GM19324 (cell line): ENCODE results near the gene EOMES.

Source experiments
- ATAC-seq: cut with Tn5 transposase; IDR thresholded peaks from one replicate; pipeline ENCODE4 v1.9.1; 2021; ENCODE audit warnings: mild to moderate bottlenecking, moderate library complexity; ENCODE audit not compliant: unreplicated experiment, low FRiP score

Gene EOMES

DNA sequence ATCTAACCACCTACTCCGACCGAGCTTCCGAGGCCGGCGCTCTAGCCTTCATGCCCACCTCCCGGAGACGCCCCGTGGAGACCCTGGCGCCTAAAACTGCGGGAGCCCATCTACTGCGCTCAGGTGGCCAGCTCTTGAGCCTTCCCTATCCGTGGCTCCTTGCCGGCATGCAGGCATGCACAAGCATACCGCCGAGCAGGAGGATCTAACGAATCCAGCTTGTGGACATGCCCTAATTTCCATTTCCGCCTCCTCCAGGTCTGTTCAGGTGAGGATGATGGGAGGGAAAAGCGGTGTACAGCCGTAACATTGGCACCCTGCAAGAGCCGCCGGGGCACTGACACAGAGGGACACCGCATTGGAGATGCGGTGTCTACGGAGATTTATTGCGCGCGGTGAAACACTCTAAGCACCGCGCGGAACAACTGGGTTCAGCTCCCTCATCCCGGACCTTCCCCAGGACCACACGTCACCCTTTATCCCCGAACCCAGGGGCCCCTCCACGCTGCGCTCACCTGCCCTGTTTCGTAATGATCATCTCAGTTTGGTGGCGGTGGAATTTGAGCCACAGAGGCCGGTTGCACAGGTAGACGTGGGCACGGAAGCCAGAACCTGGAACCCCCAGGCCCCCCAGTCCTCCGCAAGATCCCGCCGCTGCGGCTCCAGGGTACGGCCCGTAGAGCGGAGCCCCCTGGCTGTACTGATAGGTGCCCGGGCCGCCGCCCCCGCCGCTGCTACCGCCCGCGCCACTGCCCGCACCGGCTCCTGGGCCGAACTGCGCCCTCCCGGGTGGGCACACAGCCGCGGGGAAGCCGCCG lies 1.0 kb downstream of the EOMES start:
- no peak for ATAC-seq

DNA sequence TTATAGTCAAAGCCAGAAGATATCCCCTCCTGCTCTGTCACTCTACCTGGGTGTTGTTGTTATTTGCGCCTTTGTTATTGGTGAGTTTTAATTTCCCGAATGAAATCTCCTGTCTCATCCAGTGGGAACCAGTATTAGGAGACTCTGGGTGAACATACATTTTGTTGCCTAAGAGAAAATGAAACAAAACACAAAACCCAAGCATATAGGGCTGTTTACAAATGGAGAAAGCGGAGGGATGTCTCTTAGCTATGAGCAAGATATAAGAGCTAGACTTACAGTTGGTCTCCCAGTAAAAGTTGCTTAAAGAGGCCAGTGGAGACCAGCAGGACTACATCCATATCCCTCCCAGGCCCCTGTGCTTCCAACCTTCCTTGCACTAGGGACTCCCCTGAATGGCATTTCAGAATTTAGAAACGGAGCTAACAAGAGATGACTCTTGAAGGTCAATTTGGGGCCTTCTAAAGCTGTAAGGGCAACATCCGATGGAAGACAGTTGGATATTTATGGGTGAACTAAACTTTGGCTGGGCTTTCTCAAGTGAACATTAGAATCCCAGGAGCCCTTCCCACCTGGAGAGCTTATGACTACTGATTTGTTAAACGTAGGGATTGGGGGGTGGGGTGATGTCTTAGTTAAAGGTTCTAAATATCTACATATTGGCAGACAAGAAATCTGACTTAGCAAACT lies 2.7 kb downstream of the EOMES start:
- ATAC-seq = no peak

DNA sequence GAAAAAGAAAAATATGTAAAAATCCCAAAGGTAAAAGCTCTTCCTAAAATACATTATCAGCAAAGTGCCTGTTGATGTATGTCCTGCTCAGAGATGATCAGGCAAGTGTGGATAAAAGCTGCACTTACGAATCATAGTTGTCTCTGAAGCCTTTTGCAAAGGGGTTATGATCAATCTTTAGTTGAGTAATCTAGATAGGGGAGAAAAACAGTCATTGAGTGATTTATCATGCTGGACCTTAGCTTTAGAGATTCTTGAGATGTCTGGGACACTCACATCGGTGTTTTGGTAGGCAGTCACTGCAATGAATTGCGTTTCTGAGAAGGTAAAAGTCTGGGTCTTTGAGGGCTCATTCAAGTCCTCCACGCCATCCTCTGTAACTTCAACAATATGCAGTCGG lies 3.7 kb downstream of the EOMES start:
- ATAC-seq = no peak

DNA sequence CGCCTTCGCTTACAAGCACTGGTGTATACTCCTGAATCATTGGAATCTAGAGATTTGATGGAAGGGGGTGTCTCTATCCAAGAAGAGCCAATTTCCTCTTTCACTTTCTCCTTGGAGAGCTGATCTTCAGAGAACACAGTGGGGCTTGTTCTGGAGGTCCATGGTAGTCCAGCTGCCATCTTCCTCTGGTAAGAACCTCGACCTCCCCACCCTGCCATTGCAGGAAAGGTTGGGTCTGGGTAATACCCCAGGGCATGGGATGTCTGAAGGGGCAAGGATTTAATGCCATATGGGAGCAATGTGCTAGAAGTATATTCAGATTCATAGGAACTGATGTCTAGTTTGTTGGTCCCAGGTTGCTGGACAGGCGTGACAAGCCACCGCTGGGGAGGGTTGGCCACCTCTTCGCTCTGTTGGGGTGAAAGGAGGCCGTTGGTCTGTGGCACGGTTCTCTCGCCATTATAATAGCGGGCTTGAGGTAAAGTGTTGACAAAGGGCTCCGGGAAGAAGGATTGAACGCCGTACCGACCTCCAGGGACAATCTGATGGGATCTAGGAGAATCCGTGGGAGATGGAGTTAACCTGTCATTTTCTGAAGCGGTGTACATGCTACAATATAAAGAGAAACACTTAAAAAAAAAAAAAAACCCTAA lies 4.8 kb downstream of the EOMES start:
- ATAC-seq = no peak

DNA sequence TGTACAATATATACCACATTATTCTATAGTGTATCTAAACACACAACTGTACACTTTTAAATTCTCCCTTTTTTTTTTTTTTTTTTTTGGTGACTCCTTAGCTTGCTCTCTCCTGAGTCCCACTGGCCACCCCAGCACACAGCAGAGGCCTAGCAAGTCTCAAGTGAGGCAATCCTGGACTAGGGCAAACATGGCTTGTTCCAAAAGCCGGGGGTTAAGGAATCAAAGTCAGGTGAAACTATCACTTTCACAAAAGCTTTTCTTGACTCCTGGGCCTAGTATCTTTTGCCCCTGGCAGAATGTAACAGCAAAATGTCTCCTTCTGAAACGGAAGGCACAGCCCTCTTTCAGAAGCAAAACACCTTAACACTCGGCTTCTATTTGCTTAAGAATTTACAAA lies 5.8 kb downstream of the EOMES start:
- ATAC-seq = no peak

DNA sequence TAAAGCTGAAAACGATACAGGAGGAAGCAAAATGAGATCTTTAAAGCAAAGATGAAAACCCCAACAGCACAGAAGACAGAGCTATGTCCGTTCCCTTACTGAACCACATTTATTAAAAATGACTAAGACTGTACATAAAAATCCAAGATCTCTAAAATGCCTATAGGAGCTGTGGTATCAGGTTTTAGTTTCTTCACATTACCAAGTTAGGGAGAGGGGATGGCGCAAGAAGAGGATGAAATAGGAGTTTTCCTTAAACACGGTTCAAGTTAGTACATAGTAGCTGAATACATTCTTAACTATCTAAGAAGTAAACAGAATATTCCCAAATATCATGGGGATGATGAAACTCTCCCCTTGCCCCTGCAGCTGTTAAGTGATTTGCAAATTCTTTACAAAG lies 6.3 kb downstream of the EOMES start:
- ATAC-seq = no peak

DNA sequence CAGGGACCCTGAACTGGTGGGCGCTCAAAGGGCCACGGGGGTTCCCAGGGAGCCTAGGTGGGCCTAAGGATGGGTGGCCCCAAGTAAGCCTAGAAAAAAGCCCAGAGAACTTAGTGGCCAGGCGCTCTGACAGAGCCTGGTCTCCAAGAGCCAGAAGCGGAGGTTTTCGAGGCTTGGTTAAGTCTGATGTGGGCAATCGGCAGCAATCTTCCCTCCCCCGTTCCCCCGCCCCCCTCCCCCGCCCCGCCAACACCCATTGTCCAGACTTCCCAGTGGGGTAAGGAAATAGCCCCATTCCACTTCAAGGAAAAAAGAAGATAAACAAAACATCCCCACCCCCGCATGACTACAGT lies 6.7 kb downstream of the EOMES start:
- ATAC-seq = no peak

DNA sequence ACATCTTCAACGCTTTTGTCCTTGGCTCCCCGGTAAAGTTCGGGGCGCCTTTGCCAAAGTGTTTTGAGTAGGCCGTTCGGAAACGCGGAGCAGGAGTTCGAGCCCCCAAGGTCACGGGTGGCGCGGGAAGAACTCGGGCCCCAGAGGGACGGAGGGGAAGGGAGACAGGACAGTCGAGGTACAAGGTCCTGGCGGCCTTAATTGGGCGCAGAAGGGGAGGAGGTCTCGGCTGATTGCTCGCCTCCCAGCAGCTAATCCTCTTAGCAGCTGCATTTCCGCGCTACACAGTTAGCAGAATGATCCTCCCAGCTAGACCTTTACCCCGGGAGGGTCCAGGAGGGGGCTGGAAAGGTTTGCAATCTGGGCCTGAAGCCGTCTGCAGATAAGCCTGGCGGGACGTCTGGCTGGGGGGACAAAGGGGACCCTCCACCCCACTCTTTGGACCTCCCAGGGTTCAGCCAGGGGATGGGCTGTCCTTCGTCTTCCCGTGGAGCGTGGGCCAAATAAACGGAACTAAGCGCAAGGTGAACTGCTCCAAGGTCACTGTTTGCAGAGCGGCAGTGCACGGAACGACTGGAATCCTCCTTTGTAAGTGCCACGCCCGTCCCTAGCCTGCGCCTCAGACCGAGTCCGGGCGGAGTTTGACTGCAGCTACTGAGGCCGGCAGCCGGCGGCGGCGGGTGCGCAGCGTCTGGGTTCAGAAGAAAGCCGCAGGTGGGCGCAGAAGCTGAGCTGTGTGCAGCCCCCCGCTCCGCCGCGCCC lies 7.2 kb downstream of the EOMES start:
- ATAC-seq = no peak

DNA sequence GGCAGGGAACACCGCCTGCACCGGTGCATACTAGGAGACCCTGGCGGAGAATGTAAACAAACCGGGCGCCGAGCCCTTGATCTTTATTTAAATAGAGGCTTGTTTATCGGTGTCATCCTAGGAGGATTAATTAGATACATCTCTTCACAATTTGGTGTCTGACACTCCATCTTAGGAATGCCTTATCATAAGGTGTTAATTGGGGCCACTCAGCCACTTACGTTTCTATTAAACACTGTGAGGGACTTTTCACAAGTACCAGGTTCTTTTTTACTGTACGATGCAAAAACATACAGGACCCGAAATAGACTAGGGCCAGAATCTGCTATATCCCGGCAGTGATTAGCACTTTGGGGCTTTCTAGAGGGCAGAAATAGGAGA lies 8.0 kb downstream of the EOMES start:
- no peak for ATAC-seq

DNA sequence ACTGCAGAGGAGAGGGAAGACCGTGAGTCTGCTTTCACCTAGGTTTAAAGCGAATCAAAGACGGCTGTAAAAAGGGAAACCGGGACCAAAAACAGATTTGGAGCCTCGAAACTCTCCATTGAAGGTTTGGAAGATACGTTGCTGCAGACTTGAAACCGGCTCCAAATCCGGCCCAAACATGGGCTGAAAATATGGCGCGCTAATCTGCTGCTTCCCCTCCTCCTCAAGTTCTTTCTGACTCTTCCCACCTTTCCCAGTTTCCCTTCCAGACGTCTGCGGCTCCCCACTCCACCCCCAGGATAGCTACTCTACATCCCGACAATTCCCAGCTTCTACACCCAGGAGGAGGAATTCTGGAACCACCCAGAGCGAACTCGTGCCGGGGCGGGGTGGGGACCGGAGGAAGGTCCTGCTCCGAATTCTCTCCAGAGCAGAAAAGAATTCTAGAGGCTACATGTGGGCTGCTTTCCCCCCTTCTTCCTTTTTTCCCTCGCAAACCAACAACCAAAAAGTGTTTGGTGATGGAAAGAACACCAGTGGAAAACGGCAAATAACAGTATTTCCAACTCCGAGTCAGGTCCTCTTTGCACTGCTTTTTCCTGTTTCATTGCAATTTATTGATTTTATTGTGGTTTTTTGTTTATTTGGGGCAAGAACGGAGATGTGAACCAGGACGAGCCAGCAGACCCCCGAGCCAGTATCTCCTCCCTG lies 8.5 kb downstream of the EOMES start:
- no peak for ATAC-seq

DNA sequence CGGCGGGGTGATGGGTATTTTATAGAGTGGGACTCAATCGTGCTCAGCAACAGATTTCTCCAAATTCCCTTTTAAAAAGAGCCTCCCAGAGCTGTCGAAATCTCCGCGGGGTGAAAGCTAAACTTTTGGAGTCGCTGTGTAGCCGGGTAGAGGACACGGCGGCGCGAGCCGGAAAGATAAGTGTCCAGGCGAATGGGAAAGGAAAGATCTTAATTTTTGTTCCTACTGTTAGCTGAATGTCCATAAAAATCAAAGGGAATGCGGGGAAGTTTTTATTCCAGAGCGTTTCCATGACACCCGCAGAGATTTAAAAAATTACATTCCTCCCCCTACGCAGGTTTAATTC lies 9.1 kb downstream of the EOMES start:
- ATAC-seq = no peak

DNA sequence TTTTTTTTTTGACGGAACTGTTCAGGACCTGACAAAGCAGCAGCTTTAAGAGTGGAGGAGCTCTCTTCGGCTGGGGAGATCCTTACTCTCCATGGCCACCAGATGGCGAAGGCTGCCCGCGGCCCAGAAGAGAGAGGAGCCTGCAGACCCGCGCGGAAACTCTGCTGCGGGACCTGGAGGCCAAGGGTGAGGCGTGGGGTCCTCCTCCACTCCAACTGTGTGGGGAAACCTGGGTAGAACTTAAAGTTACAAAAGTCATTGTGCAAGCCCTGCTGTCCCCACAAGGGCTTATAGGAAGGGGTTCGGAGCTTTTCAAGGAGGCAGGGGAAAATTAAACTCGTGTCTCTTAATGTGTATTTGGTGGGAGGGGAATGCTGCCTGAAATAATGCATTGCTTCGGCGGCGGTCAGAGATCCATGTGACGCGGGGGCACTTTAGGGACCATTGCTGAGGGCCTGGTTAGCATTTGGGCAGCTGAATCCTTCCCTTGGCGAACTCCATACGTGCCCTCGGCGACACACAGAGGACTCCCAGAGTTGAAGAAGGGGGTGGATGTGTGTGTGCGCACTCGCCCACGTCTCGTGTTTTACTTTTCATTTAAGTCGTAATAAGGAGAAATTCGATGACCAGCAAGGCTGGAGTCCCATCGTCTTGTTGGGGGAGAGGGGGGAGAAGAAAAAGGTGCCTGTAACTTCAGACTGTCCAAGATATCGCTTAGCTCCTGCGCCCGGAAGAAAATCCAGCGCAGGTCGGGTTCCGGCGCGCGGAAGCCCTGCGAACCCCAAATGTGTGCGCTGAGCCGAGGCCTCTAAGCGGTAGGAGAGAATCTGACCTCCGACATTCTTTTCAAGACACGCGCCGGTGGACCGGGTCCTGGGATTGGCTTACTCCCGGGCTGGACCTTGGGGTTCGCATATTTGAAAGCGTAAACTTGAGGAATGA lies 9.7 kb downstream of the EOMES start:
- peak; percentile 93 for ATAC-seq

DNA sequence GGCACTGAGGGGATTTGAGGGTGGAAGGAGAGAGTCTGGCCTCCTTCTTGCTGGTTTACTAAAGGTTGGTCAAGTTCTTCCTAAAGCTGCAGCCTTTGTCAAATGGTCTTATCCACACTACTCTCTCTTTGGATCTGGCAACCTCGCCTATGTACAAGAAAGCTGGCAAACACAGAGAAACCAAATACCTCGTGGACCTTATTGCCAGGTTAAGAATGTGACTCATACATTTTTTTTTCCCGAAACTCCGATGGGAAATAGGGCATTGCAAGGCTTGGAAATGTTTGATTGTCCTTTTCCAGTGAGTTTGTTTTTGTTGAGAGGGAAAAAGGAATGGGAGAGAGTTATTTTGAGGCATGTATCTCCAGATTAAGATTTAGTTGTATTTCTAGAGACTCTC lies 13.9 kb downstream of the EOMES start:
- ATAC-seq = no peak

DNA sequence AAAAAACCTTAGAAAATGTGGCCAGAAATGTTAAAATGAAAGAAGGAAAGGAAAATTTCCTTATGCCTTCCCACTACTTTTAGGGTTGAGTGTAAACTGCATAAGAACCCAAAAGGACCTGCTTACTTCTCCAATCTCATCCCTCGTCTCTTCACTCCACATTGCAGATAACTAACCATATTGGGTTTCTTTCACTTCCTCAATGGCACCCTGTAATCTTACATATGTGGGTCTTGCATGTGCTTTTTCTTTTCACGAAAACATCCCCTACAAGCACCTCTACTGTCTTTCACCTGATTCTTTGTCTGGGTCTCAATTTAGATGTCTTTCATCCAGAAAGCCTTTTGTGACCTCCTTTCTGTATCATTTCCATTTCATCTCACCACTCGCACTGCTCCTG lies 23.1 kb downstream of the EOMES start:
- ATAC-seq = no peak

DNA sequence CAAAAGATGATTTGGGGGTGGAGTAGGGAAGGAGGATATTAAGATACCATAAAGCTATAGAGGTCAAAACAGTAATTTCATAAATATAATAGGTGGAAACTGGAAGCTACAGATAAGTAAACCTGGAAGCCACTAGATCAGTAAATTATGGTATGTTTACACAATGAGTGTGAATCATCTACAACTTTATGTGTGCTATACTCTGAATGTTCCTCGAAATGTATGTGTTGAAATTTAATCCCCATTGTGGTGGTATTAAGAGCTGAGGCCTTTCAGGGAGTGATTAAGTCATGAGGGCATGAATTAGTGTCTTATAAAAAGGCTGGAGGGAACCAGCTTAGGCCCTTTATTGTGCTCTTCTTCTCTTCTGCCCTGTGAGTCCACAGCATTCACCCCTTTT lies 25.2 kb downstream of the EOMES start:
- ATAC-seq = no peak

DNA sequence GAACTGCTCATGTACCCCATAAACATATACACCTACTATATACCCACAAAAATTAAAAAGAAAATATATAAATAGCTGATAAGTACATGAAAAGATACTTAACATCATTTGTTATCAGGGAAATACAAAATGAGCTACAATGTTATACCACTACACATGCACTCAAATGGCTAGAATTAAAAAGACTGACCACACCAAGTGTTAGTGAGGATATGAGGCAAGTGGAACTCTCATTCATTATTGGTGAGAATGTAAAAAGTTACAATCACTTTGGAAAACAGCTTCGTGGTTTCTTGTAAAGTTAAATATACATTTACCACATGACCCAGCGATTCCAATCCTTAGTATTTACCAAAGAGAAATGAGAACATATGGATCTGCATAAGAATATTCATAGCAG lies 26.5 kb downstream of the EOMES start:
- ATAC-seq = no peak

DNA sequence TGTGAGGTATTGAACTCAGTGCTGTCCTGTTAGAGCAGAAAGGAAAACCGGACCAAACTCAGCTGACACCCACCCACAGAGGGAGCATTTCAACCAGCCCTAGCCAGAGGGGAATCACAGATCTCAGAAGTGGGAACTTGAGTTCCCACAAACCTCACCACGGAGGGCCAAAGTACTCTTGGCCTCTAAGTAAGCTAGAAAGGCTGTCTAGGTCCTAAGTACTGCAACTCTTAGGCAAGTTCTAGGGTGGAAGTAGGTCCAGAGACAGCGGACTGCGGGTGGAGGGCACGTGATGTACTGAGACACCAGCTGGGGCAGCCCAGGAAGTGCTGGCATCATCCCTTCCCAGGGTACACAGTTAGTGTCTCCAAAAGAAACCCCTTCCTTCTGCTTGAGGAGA lies 34.1 kb downstream of the EOMES start:
- ATAC-seq = no peak

DNA sequence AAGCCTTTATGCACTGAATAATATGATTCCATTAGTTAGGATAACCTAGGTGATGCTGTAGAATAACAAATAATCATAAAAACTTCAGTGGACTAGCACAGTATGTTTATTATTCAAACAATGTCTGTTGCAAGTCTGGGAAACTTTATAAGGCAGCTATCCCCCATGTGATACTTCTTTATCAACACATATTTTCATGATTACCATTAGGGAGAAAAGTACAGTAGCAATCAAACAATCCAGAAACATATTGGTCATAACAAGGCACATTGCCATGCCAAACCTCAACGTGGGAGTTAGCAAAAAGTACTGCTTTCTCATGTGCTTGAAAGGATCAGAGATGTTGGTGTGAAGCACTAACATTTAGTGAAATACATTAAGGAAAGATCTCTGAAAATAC lies 35.5 kb downstream of the EOMES start:
- no peak for ATAC-seq

DNA sequence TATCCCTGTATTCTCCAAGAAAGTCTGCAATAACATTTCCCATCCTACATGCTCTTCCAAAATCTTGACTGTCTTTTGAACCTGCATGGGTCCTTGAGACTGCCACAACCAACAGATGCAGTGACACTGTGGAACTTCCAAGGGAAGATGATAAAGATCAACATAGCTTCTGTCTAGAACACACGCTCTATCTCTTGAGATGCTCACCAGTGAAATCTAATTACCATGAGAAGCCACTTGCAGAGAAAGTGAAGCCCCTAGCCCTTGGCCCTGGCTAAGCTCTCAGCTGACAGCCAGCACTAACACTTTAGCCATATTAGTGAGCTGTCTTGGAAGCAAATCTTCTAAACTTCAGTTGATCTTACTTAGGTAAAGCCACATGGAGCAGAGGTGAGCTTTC lies 36.6 kb downstream of the EOMES start:
- ATAC-seq = no peak

DNA sequence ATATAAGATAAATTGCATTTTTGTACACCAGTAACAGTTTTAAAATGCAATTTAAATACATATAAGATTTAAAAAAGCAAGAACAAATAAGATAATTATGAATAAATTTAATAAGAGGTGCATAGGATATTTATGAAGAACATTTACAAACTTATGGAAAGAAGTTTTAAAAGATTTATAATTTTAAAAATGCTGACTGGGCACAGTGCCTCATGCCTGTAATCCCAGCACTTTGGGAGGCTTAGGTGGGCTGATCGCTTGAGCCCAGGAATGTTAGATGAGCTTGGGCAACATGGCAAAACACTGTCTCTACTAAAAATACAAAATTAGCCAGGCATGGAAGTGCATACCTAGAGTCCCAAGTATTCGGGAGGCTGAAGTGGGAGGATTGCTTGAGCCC lies 37.8 kb downstream of the EOMES start:
- no peak for ATAC-seq
